GM12878 (cell line): ENCODE data around the gene CFAP54. TPM values are rescaled to one million over a fixed set of nuclear protein-coding genes. Genes with fewer than 3 reads are reported as not detected.

Experiments used
- ATAC-seq: fragments of 200-7000 bp; cut with Tn5 transposase; 3 replicates; pipeline ENCODE4 v1.9.1; 2020; ENCODE audit warnings: mild to moderate bottlenecking, moderate library complexity
- BruUV-seq: library from RNA; stranded (reverse); fragments of 400-500 nt; replicated peaks from 2 replicates; lab custom pipeline; 2021; lab: Mats Ljungman, UMichigan
- CTCF ChIA-PET: fragments of 300-600 bp; sonication (Branson Sonifier 250); formaldehyde crosslinking; extraction: SDS; loops from one replicate; lab custom pipeline; 2021; ENCODE audit warnings: inconsistent platforms; lab: Yijun Ruan, JAX
- POLR2A ChIA-PET: fragments of 350-600 bp; formaldehyde crosslinking; extraction: SDS; loops from one replicate; lab custom pipeline; 2021; ENCODE audit warnings: inconsistent platforms; lab: Charles Lee
- RAD21 ChIA-PET: fragments of 300-600 bp; sonication (Branson Sonifier 250); formaldehyde crosslinking; loops from one replicate; lab custom pipeline; 2023; ENCODE audit warnings: antibody characterized with exemption; ENCODE audit not compliant: unreplicated experiment; lab: Charles Lee
- SMC1A ChIA-PET: fragments of 300-600 bp; sonication (Branson Sonifier 250); formaldehyde crosslinking; loops from one replicate; lab custom pipeline; 2023; ENCODE audit not compliant: unreplicated experiment, uncharacterized antibody; lab: Charles Lee
- DNase-seq: peaks from one replicate; pipeline ENCODE4 v3.0.0-alpha.2; 2011; ENCODE audit warnings: low read depth, low spot score
- FAIRE-seq: peaks from 3 replicates; lab custom pipeline; 2011; peaks lifted over from hg19 to GRCh38; lab: Jason Lieb, UNC
- H2AFZ ChIP-seq: 2 replicates; pipeline ENCODE4 v1.6.0; 2011; ENCODE audit warnings: low read depth, low read length, control low read depth; ENCODE audit not compliant: control insufficient read depth
- H3K27ac ChIP-seq: 2 replicates; pipeline ENCODE4 v1.5.1; 2011; ENCODE audit warnings: control low read depth; ENCODE audit not compliant: control insufficient read depth, insufficient read depth
- H3K27me3 ChIP-seq, 2 experiments: replicated peaks in 1 of 2; 2 replicates each; pipeline versions ENCODE4 v1.6.0 to v1.6.1; 2011; ENCODE audit warnings: low read length in 1 of 2; ENCODE audit not compliant: control insufficient read depth in 2 of 2, insufficient read depth in 2 of 2
- H3K36me3 ChIP-seq, 2 experiments: 2 replicates each; pipeline ENCODE4 v1.5.1; 2011; ENCODE audit warnings: low read length in 1 of 2; ENCODE audit not compliant: control insufficient read depth in 2 of 2, insufficient read depth in 2 of 2
- H3K4me1 ChIP-seq: 2 replicates; pipeline ENCODE4 v1.6.1; 2011; ENCODE audit warnings: mild to moderate bottlenecking, low read length, moderate library complexity, mixed read lengths; ENCODE audit not compliant: control insufficient read depth, insufficient read depth
- H3K4me2 ChIP-seq: 2 replicates; pipeline ENCODE4 v1.6.0; 2011; ENCODE audit warnings: control low read depth; ENCODE audit not compliant: control insufficient read depth, insufficient read depth
- H3K4me3 ChIP-seq: fragments of 200-600 bp; sonication (generic); 2 replicates; pipeline ENCODE4 v1.5.1; 2016
- H3K79me2 ChIP-seq: 2 replicates; pipeline ENCODE4 v1.6.0; 2011; ENCODE audit warnings: low read length; ENCODE audit not compliant: control insufficient read depth, insufficient read depth
- H3K9ac ChIP-seq: 2 replicates; pipeline ENCODE4 v1.8.0; 2011; ENCODE audit warnings: low read length, control low read depth, mixed read lengths; ENCODE audit not compliant: control insufficient read depth, insufficient read depth
- H3K9me3 ChIP-seq: replicated peaks from 3 replicates; pipeline ENCODE4 v1.5.1; 2011; ENCODE audit warnings: mild to moderate bottlenecking, low read length; ENCODE audit not compliant: control insufficient read depth, insufficient read depth
- H4K20me1 ChIP-seq: 2 replicates; pipeline ENCODE4 v1.6.0; 2011; ENCODE audit not compliant: control insufficient read depth, insufficient read depth
- ATF7 ChIP-seq: fragments of 450-650 bp; IDR thresholded peaks from 2 replicates; pipeline ENCODE4 v1.6.1; 2016; ENCODE audit warnings: low read depth, mild to moderate bottlenecking
- BRCA1 ChIP-seq: IDR thresholded peaks from 2 replicates; pipeline ENCODE4 v1.6.1; 2011; ENCODE audit warnings: low read depth, low read length, improper control_type of control experiment
- ELK1 ChIP-seq: IDR thresholded peaks from 2 replicates; pipeline ENCODE4 v1.6.1; 2012; ENCODE audit warnings: low read depth, low read length, improper control_type of control experiment
- IRF4 ChIP-seq: IDR thresholded peaks from 2 replicates; pipeline ENCODE4 v1.6.1; 2011; ENCODE audit warnings: low read depth, low read length
- KAT2A ChIP-seq: conservative IDR thresholded peaks from 2 replicates; pipeline ENCODE4 v1.6.1; 2011; ENCODE audit warnings: low read depth, low read length; ENCODE audit not compliant: control insufficient read depth
- MEF2B ChIP-seq: fragments of 450-650 bp; IDR thresholded peaks from 2 replicates; pipeline ENCODE4 v1.6.1; 2018; ENCODE audit warnings: mild to moderate bottlenecking, moderate library complexity; ENCODE audit not compliant: partially characterized antibody, poor library complexity, severe bottlenecking
- MTA2 ChIP-seq: fragments of 450-650 bp; IDR thresholded peaks from 2 replicates; pipeline ENCODE4 v1.6.1; 2016; ENCODE audit warnings: low read depth, mild to moderate bottlenecking, moderate library complexity
- PAX5 ChIP-seq: IDR thresholded peaks from 2 replicates; pipeline ENCODE4 v1.6.1; 2011; ENCODE audit warnings: low read depth, low read length, borderline replicate concordance
- PBX3 ChIP-seq: IDR thresholded peaks from 2 replicates; pipeline ENCODE4 v1.6.1; 2011; ENCODE audit warnings: mild to moderate bottlenecking, low read depth, low read length, moderate library complexity; ENCODE audit not compliant: insufficient replicate concordance
- PML ChIP-seq: IDR thresholded peaks from 2 replicates; pipeline ENCODE4 v1.6.1; 2012; ENCODE audit warnings: low read length, inconsistent platforms
- RELB ChIP-seq: fragments of 450-650 bp; IDR thresholded peaks from 2 replicates; pipeline ENCODE4 v1.6.1; 2017; ENCODE audit warnings: low read depth, mild to moderate bottlenecking, moderate library complexity
- SMAD5 ChIP-seq: IDR thresholded peaks from 2 replicates; pipeline ENCODE4 v1.6.1; 2016; ENCODE audit warnings: antibody characterized with exemption, low read depth
- SRF ChIP-seq, 2 experiments: IDR thresholded peaks; 2 replicates each; pipeline ENCODE4 v1.6.1; 2011; ENCODE audit warnings: low read depth in 2 of 2, low read length in 2 of 2, mild to moderate bottlenecking in 1 of 2, moderate library complexity in 1 of 2
- STAT1 ChIP-seq: fragments of 450-650 bp; conservative IDR thresholded peaks from 2 replicates; pipeline ENCODE4 v1.6.1; 2014; ENCODE audit warnings: antibody characterized with exemption, mild to moderate bottlenecking
- ZNF207 ChIP-seq: fragments of 450-650 bp; IDR thresholded peaks from 2 replicates; pipeline ENCODE4 v1.6.1; 2014; ENCODE audit warnings: antibody characterized with exemption, mild to moderate bottlenecking, borderline replicate concordance
- ZNF24 ChIP-seq: fragments of 450-650 bp; IDR thresholded peaks from 2 replicates; pipeline ENCODE4 v1.6.1; 2017; ENCODE audit warnings: antibody characterized with exemption, mild to moderate bottlenecking
- ZSCAN29 ChIP-seq: fragments of 450-650 bp; IDR thresholded peaks from 2 replicates; pipeline ENCODE4 v1.6.1; 2017; ENCODE audit warnings: mild to moderate bottlenecking, moderate library complexity
- WGBS: methylation state at CpG from one replicate; pipeline ENCODE4 v1.1.6; 2016; ENCODE audit warnings: low lambda C conversion rate; ENCODE audit not compliant: insufficient replicate concordance, insufficient coverage; ENCODE audit errors: missing lambda C conversion rate; 5-methylcytosine and 5-hydroxymethylcytosine counted together
- in situ Hi-C: fragments of 300-500 bp; cut with MboI; formaldehyde crosslinking; loops from 9 replicates; pipeline ENCODE4 v1.14.3; 2018; ENCODE audit warnings: mixed read lengths
- intact Hi-C: fragments of 100-400 bp; cut with micrococcal nuclease; formaldehyde crosslinking; loops from one replicate; pipeline ENCODE4 v1.14.2; 2022; ENCODE audit not compliant: unreplicated experiment
- polyA plus RNA-seq, 11 experiments: library from polyadenylated mRNA; depleted of rRNA in 4 of 11; unstranded in 6 of 11; stranded (reverse) in 5 of 11; fragments of >200 nt; fragmentation: Nextera tagmentation in 4 of 11; fragmentation: Illumina TruSeq in 1 of 11; extraction: Ambion mirVana in 4 of 11; extraction: Trizol in 1 of 11; gene quantifications; 1 replicate in 1 of 11; 2 replicates in 10 of 11; pipeline versions ENCODE4 v1.2.1 to v1.2.3, GENCODE V29; 2011 to 2016; ENCODE audit warnings: inconsistent platforms in 2 of 11, missing spikeins in 2 of 11, low read depth in 1 of 11
- total RNA-seq, 4 experiments: library from RNA; depleted of rRNA in 3 of 4; stranded (reverse); fragments of >200 nt in 3 of 4; fragmentation: Illumina TruSeq in 1 of 4; extraction: Trizol in 1 of 4; gene quantifications; 2 replicates each; pipeline versions ENCODE4 v1.2.1 to v1.2.3, GENCODE V29; 2013 to 2021

CFAP54 gene
- total and polyA plus RNA-seq, 10 of the 15 experiments (the other 5 are each of a cell fraction or from before 2014, with no cell fraction given), result 0.19 to 1.5 (median 0.56) TPM

- WGBS, result 94% methylated on average over 5 of the region's 5 CpGs
- no peak overlapping the region for H3K4me2 ChIP-seq
- no peaks in the 10 kb centered on the region for H4K20me1 ChIP-seq
- no peak for TF ChIP-seq MEF2B
- no peak for TF ChIP-seq STAT1
- no peak for TF ChIP-seq ZNF207
- TF ChIP-seq PML, result no peak
- no peak for TF ChIP-seq ZSCAN29
- no peak for TF ChIP-seq SMAD5
- TF ChIP-seq KAT2A, result no peak
- no peak for TF ChIP-seq ATF7
- TF ChIP-seq RELB, result no peak
- TF ChIP-seq ZNF24, result no peak
- TF ChIP-seq PBX3, result no peak
- TF ChIP-seq IRF4, result no peak
- no peak for TF ChIP-seq BRCA1
- no peak for TF ChIP-seq SRF (IDR thresholded peaks at IDR 0.05; ENCODE audit: low read depth in 2 of 2, low read length in 2 of 2)
- no peak for TF ChIP-seq ELK1
- no peak for TF ChIP-seq MTA2
- TF ChIP-seq PAX5, result no peak
- no TSS peak for BruUV-seq
- ChIA-PET CTCF (interaction anchor here (1.3 to 12.1 kb wide), 4 partner anchors 11 to 452 kb away, joined by 4 to 304 read pairs (median 40); partner anchors contain the start of gene CFAP54), POLR2A (interaction anchor here (5.1 kb wide), 1 partner anchor 113 kb away, joined by 30 read pairs; the partner anchor contains the start of gene CDK17), SMC1A (interaction anchor here (1.0 to 11.1 kb wide), 8 partner anchors 9 to 301 kb away, joined by 3 to 237 read pairs (median 6); partner anchors contain the start of genes CDK17 and CFAP54), RAD21 (interaction anchor here (1.8 to 7.2 kb wide), 5 partner anchors 9 to 112 kb away, joined by 5 to 130 read pairs (median 21); partner anchors contain the start of genes CDK17 and CFAP54)
- intact Hi-C loops, result no loop called here
- no peak overlapping the region for H2AFZ ChIP-seq
- H3K79me2 ChIP-seq, result no peaks in the 10 kb centered on the region
- no peak overlapping the region for H3K4me3 ChIP-seq
- H3K9me3 ChIP-seq, result no peaks in the 10 kb centered on the region
- FAIRE-seq (no peak), DNase-seq (no peak), ATAC-seq (no peak)
- no peaks in the 10 kb centered on the region for H3K27me3 ChIP-seq
- H3K4me1 ChIP-seq, result peaks cover 16% of the 10 kb centered on the region
- H3K9ac ChIP-seq, result no peak overlapping the region
- H3K36me3 ChIP-seq, result no peaks in the 10 kb centered on the region
- no peak overlapping the region for H3K27ac ChIP-seq
- in situ Hi-C loops, result no loop called here
Measured at GRCh38 chr12:96513166-96513565, 23.8 kb downstream of the CFAP54 start.
